ENCODE data around the gene EPHA3.

- TF ChIP-seq CTCF (conservative IDR thresholded peaks at IDR 0.05; ENCODE audit: low read depth, low read length) (no peak), MXI1 (IDR thresholded peaks at IDR 0.05; ENCODE audit: borderline replicate concordance, low read depth, low read length) (no peak), USF2 (IDR thresholded peaks at IDR 0.05; ENCODE audit: low read depth, low read length) (no peak), POLR2A (IDR thresholded peaks at IDR 0.05; ENCODE audit: low read depth, low read length) (no peak), MAZ (IDR thresholded peaks at IDR 0.05; ENCODE audit: borderline replicate concordance, low read depth, low read length) (no peak), FOS (IDR thresholded peaks at IDR 0.05; ENCODE audit: low read depth, low read length) (no peak), RCOR1 (IDR thresholded peaks at IDR 0.05; ENCODE audit: insufficient replicate concordance, low read length) (no peak), RFX5 (IDR thresholded peaks at IDR 0.05; ENCODE audit: low read depth, low read length) (no peak)
These were observed 199.1 kb downstream of the EPHA3 start for GRCh38 chr3:89306540-89306939.
